Osteoblast (primary cell): ENCODE results near the gene FNIP2. TPM values are rescaled to one million over a fixed set of nuclear protein-coding genes. Genes with fewer than 3 reads are reported as not detected.

ENCODE experiments used
- DNase-seq: peaks from one replicate; pipeline ENCODE4 v3.0.0; 2011; ENCODE audit warnings: low spot score, mixed read lengths; ENCODE audit not compliant: insufficient read length; ENCODE audit errors: missing footprints
- H2AFZ ChIP-seq: 2 replicates; pipeline ENCODE4 v1.6.0; 2011; ENCODE audit warnings: mild to moderate bottlenecking, low read length
- H3K27ac ChIP-seq: 2 replicates; pipeline ENCODE4 v1.5.1; 2011; ENCODE audit warnings: mild to moderate bottlenecking, low read depth, low read length, moderate library complexity
- H3K27me3 ChIP-seq: 2 replicates; pipeline ENCODE4 v1.6.0; 2012; ENCODE audit warnings: mild to moderate bottlenecking, control low read depth, inconsistent platforms, low read length, moderate library complexity; ENCODE audit not compliant: insufficient read depth
- H3K36me3 ChIP-seq: 2 replicates; pipeline ENCODE4 v1.5.1; 2011; ENCODE audit warnings: mild to moderate bottlenecking, low read length, control low read depth, moderate library complexity; ENCODE audit not compliant: insufficient read depth
- H3K4me1 ChIP-seq: 2 replicates; pipeline ENCODE4 v1.5.1; 2011; ENCODE audit warnings: mild to moderate bottlenecking, low read length, control low read depth, moderate library complexity; ENCODE audit not compliant: insufficient read depth
- H3K4me2 ChIP-seq: 2 replicates; pipeline ENCODE4 v1.6.0; 2011; ENCODE audit warnings: mild to moderate bottlenecking, low read length; ENCODE audit not compliant: insufficient read depth
- H3K4me3 ChIP-seq: fragments of 200-600 bp; sonication (generic); 3 replicates; pipeline ENCODE4 v1.5.1; 2012; ENCODE audit warnings: mild to moderate bottlenecking, low read length, inconsistent platforms; ENCODE audit not compliant: insufficient read depth
- H3K79me2 ChIP-seq: 2 replicates; pipeline ENCODE4 v1.6.0; 2012; ENCODE audit warnings: mild to moderate bottlenecking, low read length, control low read depth, inconsistent platforms; ENCODE audit not compliant: insufficient read depth
- H3K9me3 ChIP-seq: 2 replicates; pipeline ENCODE4 v1.5.1; 2011; ENCODE audit warnings: low read depth, low read length, control low read depth
- H4K20me1 ChIP-seq: 2 replicates; pipeline ENCODE4 v1.6.0; 2012; ENCODE audit warnings: mild to moderate bottlenecking, low read length, control low read depth; ENCODE audit not compliant: insufficient read depth
- total RNA-seq: library from RNA; depleted of rRNA; stranded (reverse); fragments of >200 nt; gene quantifications from 2 replicates; pipeline ENCODE4 v1.2.3, GENCODE V29; 2012
- TF ChIP-seq, protein P1 (sequence below): IDR thresholded peaks from 2 replicates; pipeline ENCODE4 v1.5.1; 2011; ENCODE audit warnings: mild to moderate bottlenecking, low read depth, low read length, moderate library complexity; ENCODE audit errors: extremely low read depth

Gene FNIP2
- total RNA-seq, 1 donor: 78.9 TPM

DNA sequence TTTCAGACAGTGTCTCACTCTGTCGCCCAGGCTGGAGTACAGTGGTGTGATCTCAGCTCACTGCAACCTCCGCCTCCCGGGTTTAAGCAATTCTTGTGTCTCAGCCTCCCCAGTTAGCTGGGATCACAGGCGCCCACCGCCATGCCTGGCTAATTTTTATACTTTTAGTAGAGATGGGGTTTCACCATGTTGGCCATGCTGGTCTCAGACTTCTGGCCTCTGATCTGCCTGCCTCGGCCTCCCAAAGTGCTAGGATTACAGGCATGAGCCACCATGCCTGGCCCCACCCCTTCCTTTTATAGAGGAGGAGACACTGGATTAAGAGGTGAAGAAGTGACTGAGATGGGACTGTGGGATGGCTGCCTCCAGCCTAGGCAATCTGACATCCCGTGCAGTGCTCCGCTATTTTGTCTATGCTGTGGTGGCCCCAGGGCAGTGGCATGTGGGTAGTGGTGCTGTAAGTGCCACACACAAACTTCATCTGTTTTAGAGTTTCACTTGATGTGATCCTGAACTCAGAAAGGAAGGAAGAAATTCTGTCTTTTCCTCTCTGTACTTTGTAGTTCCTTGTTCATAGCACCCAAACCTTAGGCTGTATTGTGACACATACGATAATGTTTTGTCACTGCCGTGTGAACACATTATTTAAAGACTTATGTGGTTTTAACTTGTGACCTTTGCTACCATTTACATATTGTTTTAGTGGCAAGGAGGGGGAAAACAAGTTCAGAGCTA lies 48.9 kb downstream of the FNIP2 start:
- no peak overlapping the region for H2AFZ ChIP-seq

DNA sequence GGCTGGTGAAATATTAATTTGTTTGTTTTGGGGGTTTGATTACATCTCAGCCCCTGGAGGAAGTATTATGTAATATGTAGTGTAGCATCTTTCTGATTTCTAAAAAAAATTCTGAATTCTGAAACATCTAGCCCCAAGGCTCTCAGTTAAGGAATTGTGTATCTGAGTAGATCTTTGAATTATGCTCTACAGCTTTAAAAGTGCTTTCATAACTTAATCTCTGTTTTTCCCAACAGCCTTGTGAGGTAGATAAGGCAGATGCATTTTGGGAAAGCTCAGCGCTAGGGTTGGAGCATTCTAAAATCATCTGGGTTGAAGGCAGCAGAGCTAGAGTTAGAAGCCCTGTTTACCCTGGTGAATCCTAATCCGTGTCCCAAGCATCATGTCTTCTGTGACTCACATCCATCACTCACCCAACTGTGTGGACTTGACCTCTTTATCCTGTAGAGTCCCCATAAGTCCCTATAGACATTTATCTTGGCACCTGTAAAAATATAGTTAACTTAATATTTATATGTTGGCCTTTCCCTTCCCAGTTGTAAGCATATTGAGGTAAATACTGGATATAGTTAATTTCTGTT lies 49.8 kb downstream of the FNIP2 start:
- Histone ChIP-seq H3K4me2 (no peak overlapping the region), H3K79me2 (peaks cover 84% of the 10 kb centered on the region), H3K4me3 (no peak overlapping the region), H3K27me3 (no peaks in the 10 kb centered on the region), H2AFZ (no peak overlapping the region), H3K4me1 (peaks cover 52% of the 10 kb centered on the region), H3K9me3 (no peaks in the 10 kb centered on the region), H3K36me3 (no peaks in the 10 kb centered on the region), H4K20me1 (no peaks in the 10 kb centered on the region), H3K27ac (peak overlapping the region; percentile 21)
- DNase-seq: no peak
- TF ChIP-seq, protein P1, sequence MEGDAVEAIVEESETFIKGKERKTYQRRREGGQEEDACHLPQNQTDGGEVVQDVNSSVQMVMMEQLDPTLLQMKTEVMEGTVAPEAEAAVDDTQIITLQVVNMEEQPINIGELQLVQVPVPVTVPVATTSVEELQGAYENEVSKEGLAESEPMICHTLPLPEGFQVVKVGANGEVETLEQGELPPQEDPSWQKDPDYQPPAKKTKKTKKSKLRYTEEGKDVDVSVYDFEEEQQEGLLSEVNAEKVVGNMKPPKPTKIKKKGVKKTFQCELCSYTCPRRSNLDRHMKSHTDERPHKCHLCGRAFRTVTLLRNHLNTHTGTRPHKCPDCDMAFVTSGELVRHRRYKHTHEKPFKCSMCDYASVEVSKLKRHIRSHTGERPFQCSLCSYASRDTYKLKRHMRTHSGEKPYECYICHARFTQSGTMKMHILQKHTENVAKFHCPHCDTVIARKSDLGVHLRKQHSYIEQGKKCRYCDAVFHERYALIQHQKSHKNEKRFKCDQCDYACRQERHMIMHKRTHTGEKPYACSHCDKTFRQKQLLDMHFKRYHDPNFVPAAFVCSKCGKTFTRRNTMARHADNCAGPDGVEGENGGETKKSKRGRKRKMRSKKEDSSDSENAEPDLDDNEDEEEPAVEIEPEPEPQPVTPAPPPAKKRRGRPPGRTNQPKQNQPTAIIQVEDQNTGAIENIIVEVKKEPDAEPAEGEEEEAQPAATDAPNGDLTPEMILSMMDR: no peak

More for the DNA sequence above, 48.9 kb downstream of the FNIP2 start:
- no peaks in the 10 kb centered on the region for H4K20me1 ChIP-seq
- no peaks in the 10 kb centered on the region for H3K36me3 ChIP-seq
- H3K9me3 ChIP-seq: no peaks in the 10 kb centered on the region
- no peaks in the 10 kb centered on the region for H3K27me3 ChIP-seq
- H3K4me1 ChIP-seq: peaks cover 51% of the 10 kb centered on the region
- H3K4me2 ChIP-seq: no peak overlapping the region
- no peak overlapping the region for H3K27ac ChIP-seq
- no peak overlapping the region for H3K4me3 ChIP-seq
- TF ChIP-seq, protein P1: no peak
- no peak for DNase-seq
- H3K79me2 ChIP-seq: peaks cover 89% of the 10 kb centered on the region

DNA sequence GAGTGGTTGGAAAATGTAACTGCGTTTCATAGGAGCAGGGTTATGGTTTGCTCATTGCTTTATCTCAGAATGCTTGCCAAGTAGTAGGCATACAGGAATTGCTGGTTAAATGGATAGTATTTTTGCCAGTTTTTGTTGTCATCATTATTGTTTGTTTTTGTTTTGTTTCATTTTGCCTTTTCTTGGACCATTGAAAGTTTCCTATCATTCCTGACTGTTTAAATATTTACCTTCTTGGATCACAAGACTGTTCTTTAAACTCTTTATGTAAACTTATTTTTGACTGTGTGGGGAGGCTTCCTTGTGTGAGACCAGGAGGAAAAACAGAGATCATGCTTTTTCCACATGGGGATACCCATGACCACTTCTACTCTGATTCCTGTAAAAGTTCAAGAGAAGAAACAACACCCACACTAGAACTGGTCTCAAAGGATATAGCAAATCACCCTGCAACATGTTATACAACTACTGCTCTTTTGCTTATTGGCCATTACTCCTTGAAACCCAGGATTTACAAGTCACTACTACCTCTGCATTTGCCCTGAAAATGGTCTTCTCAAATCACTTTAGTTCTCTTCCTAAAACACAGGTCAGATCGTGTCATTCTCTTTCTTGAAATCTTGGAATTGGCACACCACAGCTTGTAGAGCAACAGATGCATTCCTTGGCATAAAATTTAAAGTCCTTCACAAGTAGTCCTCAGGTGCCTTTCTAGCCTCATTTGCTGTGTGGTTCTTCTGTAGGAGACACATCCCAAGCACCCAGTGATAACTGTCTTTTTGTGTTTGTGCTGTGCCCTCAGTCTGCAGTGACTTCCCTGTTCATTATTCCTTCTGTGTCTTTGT lies 51.3 kb downstream of the FNIP2 start:
- Histone ChIP-seq H3K27me3 (no peaks in the 10 kb centered on the region), H3K4me2 (no peak overlapping the region), H3K4me1 (peaks cover 53% of the 10 kb centered on the region), H3K79me2 (peaks cover 84% of the 10 kb centered on the region), H3K36me3 (no peaks in the 10 kb centered on the region), H3K9me3 (no peaks in the 10 kb centered on the region), H3K4me3 (no peak overlapping the region), H2AFZ (no peak overlapping the region), H3K27ac (peak overlapping the region; percentile 82), H4K20me1 (no peaks in the 10 kb centered on the region)
- DNase-seq: no peak
- TF ChIP-seq, protein P1: no peak
